HG03196 (cell line): ENCODE measurements around the gene SPATA20.

Experiments
- ATAC-seq: cut with Tn5 transposase; IDR thresholded peaks from one replicate; pipeline ENCODE4 v1.9.1; 2021; ENCODE audit not compliant: unreplicated experiment

The SPATA20 gene

GRCh38 chr17:50538549-50539410 is 8.2 kb upstream of the SPATA20 start:
- ATAC-seq, result no peak

GRCh38 chr17:50539762-50540559 is 7.0 kb upstream of the SPATA20 start:
- no peak for ATAC-seq

GRCh38 chr17:50540560-50541401 is 6.2 kb upstream of the SPATA20 start:
- ATAC-seq, result no peak

- ATAC-seq, result no peak
These were observed 5.6 kb upstream of the SPATA20 start for GRCh38 chr17:50541402-50541715.

- ATAC-seq, result peak; percentile 69
These were observed 5.0 kb upstream of the SPATA20 start for GRCh38 chr17:50541716-50542688.

- ATAC-seq, result no peak
These were observed 3.9 kb upstream of the SPATA20 start for GRCh38 chr17:50542795-50543774.

GRCh38 chr17:50544516-50544915 is 2.5 kb upstream of the SPATA20 start:
- no peak for ATAC-seq

GRCh38 chr17:50545311-50545710 is 1.7 kb upstream of the SPATA20 start:
- no peak for ATAC-seq

GRCh38 chr17:50546701-50547034 is 306 bp upstream of the SPATA20 start:
- no peak for ATAC-seq

DNA sequence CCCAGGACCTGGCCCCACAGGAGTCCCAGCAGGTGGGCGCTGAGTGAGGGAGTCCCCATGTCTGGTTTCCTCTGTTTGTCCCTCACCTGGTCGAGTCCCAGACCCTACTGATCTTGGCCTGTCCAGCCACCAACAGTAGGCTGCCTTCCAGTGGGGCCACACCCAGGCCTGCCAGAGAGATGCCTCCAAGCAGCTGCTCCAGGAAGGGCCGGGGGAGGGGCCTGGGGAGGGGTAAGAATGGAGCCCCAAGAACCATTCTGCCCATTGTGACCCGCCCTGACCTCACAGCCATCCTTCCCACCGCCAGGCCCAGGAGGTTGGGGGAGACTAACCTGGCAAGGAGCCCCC is 736 bp downstream of the SPATA20 start:
- no peak for ATAC-seq

DNA sequence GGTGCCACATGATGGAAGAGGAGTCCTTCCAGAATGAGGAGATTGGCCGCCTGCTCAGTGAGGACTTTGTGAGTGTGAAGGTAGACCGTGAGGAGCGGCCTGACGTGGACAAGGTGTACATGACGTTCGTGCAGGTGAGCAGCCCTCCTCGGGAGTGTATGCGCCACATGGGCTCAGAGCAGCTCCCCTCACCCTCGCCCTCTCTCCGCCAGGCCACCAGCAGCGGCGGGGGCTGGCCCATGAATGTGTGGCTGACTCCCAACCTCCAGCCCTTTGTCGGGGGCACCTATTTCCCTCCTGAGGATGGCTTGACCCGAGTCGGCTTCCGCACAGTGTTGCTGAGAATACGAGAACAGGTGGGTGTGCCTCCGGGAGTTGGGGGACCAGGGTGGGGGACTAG is 1.9 kb downstream of the SPATA20 start:
- no peak for ATAC-seq

DNA sequence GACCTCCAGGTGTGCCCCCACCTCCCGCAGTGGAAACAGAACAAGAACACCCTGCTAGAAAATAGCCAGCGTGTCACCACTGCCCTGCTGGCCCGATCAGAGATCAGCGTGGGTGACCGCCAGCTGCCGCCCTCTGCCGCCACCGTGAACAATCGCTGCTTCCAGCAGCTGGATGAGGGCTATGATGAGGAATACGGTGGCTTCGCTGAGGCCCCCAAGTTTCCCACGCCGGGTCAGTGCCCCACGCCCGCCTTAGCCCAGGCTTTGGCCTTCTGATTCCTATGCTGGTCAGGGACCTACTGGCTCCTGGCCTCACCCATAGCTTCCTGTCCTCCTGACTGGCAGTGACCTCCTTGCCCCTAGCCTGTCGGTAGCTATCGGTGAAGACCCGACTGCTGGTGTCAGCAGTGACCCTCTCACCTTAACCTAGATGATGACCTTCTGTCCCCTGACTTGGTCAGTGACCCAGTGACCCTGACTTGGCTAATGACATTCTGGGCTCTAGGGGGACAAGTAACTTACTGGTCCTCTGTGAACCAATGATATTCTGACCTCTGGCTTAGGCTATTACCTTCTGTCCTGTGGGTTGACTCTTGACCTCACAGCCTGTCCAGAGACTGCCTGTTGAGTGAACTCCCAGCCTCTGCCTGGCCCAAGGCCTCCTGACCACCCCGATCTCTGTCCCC is 2.4 kb downstream of the SPATA20 start:
- no peak for ATAC-seq

- ATAC-seq, result no peak
These were observed 3.0 kb downstream of the SPATA20 start for GRCh38 chr17:50549969-50550368.

- ATAC-seq, result no peak
These were observed 3.9 kb downstream of the SPATA20 start for GRCh38 chr17:50550661-50551432.

DNA sequence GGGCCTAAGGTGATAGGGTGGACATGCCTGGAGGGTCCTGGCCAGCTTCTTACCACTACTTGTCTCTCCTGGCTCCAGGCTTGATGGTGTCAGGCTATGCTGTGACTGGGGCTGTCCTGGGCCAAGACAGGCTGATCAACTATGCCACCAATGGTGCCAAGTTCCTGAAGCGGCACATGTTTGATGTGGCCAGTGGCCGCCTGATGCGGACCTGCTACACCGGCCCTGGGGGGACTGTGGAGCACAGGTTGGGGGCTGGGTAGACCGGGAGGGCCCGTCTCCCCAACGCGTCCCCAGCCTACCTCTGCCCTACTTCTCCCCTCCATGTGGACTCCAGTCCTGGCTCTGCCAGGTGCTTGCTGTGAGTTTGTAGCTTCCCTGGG is 4.5 kb downstream of the SPATA20 start:
- no peak for ATAC-seq

GRCh38 chr17:50551884-50552283 is 4.9 kb downstream of the SPATA20 start:
- ATAC-seq, result no peak

DNA sequence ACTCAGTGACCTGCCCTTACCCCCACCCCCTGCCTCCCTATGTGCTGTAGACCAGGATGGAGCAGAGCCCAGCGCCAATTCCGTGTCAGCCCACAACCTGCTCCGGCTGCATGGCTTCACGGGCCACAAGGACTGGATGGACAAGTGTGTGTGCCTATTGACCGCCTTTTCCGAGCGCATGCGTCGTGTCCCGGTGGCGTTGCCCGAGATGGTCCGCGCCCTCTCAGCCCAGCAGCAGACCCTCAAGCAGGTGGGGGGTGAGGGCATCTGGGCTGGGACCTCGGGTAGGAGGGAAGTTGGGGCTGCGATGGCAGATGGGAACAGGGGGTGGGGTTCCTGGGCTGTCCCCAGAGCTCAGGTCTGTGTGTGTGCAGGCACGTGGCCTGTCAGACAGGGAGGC is 7.2 kb downstream of the SPATA20 start:
- ATAC-seq, result no peak

GRCh38 chr17:50556803-50557202 is 9.8 kb downstream of the SPATA20 start:
- no peak for ATAC-seq
